ENCODE results near the gene DIPK1B.

Gene DIPK1B

GRCh38 chr9:136673088-136673974 lies 39.0 kb upstream of the DIPK1B start:
- no peak for DNase-seq (ENCODE audit: low spot score)

GRCh38 chr9:136673975-136674785 lies 38.2 kb upstream of the DIPK1B start:
- no peak for DNase-seq (ENCODE audit: low spot score)

GRCh38 chr9:136674786-136675349 lies 37.5 kb upstream of the DIPK1B start:
- DNase-seq (ENCODE audit: low spot score): no peak

GRCh38 chr9:136675477-136676296 lies 36.7 kb upstream of the DIPK1B start:
- DNase-seq (ENCODE audit: low spot score): no peak

- no peak for DNase-seq (ENCODE audit: low spot score)
Observed at GRCh38 chr9:136676297-136676794, 36.0 kb upstream of the DIPK1B start.

- no peak for DNase-seq (ENCODE audit: low spot score)
Observed at GRCh38 chr9:136676920-136677686, 35.3 kb upstream of the DIPK1B start.

GRCh38 chr9:136678034-136678433 lies 34.3 kb upstream of the DIPK1B start:
- DNase-seq (ENCODE audit: low spot score): no peak

GRCh38 chr9:136678624-136679023 lies 33.7 kb upstream of the DIPK1B start:
- no peak for DNase-seq (ENCODE audit: low spot score)

GRCh38 chr9:136679431-136679941 lies 32.9 kb upstream of the DIPK1B start:
- DNase-seq (ENCODE audit: low spot score): no peak

- DNase-seq (ENCODE audit: low spot score): no peak
Observed at GRCh38 chr9:136681029-136681428, 31.3 kb upstream of the DIPK1B start.

GRCh38 chr9:136681945-136682699 lies 30.2 kb upstream of the DIPK1B start:
- DNase-seq (ENCODE audit: low spot score): no peak

- no peak for DNase-seq (ENCODE audit: low spot score)
Observed at GRCh38 chr9:136682710-136683109, 29.7 kb upstream of the DIPK1B start.

GRCh38 chr9:136683173-136683745 lies 29.1 kb upstream of the DIPK1B start:
- no peak for DNase-seq (ENCODE audit: low spot score)

GRCh38 chr9:136683755-136684154 lies 28.6 kb upstream of the DIPK1B start:
- no peak for DNase-seq (ENCODE audit: low spot score)

- DNase-seq (ENCODE audit: low spot score): no peak
Observed at GRCh38 chr9:136684339-136684738, 28.0 kb upstream of the DIPK1B start.

- DNase-seq (ENCODE audit: low spot score): no peak
Observed at GRCh38 chr9:136684799-136685198, 27.6 kb upstream of the DIPK1B start.

- no peak for DNase-seq (ENCODE audit: low spot score)
Observed at GRCh38 chr9:136685216-136685615, 27.2 kb upstream of the DIPK1B start.

GRCh38 chr9:136685790-136686533 lies 26.4 kb upstream of the DIPK1B start:
- no peak for DNase-seq (ENCODE audit: low spot score)

- DNase-seq (ENCODE audit: low spot score): no peak
Observed at GRCh38 chr9:136686534-136686793, 25.9 kb upstream of the DIPK1B start.
